ENCODE measurements around the gene TF.
"Not testable (repeated sequence)": the region's sequence is repeated elsewhere in the genome, so short reads cannot be mapped to it uniquely, and the experiment has no call there.

The TF gene

DNA sequence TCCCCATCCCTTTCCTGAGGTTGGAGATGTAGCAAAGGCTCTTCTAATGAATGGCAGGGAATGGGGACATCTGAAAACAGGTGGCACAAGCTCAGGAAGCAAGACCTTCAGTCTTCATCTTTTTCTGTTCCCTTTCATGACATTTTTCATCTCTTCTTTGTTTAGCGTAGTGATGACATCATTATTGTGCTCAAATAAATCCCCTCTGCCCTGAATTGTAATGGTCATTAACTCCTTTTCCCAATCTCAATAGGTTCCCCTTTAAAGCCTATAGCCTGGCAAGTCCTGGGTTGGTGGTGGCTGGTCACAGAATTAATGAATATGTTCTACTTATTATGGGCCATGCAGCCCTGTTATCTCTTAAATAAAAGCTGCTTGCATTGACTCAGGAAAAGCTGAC is 21.4 kb downstream of the TF start:
- DNase-seq: no peak

DNA sequence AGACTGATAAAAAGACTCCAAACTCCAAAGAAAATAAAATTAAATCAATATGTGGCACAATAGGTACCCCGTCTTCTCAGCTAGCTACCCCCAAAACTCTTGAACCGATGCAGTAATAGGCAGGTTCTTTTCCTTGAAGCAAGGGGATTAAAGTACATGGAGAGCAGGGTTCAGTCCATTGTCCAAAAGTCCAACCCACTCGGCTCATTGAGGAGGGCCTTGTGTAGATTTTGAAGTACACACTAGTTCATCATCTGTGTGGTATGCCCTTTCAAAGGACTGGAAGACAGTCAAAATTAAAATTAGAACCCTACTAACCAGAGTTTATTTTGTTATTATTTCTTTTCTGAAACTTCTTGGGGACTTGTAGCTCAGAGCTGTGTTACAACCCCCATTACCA is 23.3 kb downstream of the TF start:
- DNase-seq: no peak

DNA sequence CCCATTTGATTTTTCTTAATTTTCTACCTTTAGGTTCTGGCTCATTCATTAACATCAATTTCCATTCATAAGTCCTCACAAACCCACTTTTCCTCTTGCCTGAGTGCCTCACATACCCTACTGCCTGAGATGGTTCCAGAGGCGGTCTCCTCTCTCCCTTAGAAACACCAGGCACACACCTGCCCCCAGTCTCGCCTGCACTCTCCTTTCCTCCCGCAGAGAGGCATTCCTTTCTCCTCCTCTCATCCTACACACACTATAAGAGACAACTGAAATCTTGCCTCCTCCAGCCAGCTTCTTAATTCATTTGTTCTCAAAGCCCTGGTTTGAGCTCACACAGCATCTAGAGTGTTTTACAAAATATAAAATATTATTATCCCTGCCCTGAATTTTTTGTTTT is 27.5 kb downstream of the TF start:
- DNase-seq: no peak

DNA sequence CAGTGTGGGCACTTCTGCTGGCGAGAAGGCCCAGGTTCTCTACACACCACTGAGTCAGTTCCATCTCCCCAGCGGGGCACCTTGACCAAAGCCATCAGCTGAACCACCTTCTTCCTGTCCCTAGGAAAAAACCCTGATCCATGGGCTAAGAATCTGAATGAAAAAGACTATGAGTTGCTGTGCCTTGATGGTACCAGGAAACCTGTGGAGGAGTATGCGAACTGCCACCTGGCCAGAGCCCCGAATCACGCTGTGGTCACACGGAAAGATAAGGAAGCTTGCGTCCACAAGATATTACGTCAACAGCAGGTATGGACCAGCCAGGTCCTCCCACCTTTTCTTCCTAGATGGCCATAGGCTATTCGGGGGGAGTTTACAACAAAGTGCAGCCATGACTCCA is 29.1 kb downstream of the TF start:
- no peak for DNase-seq

DNA sequence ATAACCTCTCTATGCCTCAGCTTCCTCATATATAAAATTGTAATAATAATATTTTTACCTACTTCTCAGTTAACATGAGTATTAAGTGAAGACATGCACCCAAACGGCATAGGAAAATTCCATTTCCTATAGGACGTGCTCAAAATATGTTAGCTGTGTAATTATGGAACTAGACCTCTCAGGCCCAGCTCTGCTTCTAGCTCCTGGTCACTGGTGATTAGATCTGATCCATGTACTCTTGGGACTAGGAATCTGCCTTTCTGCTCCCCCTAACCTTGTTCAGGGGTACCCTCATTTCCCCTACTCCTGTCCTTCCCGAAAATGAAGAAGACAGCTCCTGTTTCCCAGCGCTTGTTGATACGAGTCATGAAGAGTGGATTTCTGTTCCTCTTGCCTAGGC is 29.6 kb downstream of the TF start:
- no peak for DNase-seq

DNA sequence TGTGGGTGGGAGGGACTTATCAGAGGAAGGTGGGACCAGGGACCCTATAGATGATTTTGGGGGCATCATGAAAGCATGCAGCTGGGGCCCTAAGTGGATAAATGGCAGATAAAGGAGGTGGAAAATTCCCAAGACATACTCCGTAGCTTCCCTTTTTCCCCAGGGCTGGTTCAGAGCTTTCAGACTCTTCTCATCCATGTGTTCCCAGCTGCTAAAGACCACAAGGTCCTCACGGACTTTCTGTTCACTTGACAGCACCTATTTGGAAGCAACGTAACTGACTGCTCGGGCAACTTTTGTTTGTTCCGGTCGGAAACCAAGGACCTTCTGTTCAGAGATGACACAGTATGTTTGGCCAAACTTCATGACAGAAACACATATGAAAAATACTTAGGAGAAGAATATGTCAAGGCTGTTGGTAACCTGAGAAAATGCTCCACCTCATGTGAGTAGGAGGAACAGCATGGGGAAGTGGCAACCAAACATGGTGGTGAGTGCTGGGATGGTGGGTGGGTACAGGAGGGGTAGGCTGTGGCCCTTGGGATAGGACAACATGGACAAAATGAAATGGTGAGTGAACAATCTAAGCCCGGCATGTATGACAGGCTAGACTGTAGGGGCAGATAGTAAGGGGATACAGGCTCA is 30.7 kb downstream of the TF start:
- no peak for DNase-seq

DNA sequence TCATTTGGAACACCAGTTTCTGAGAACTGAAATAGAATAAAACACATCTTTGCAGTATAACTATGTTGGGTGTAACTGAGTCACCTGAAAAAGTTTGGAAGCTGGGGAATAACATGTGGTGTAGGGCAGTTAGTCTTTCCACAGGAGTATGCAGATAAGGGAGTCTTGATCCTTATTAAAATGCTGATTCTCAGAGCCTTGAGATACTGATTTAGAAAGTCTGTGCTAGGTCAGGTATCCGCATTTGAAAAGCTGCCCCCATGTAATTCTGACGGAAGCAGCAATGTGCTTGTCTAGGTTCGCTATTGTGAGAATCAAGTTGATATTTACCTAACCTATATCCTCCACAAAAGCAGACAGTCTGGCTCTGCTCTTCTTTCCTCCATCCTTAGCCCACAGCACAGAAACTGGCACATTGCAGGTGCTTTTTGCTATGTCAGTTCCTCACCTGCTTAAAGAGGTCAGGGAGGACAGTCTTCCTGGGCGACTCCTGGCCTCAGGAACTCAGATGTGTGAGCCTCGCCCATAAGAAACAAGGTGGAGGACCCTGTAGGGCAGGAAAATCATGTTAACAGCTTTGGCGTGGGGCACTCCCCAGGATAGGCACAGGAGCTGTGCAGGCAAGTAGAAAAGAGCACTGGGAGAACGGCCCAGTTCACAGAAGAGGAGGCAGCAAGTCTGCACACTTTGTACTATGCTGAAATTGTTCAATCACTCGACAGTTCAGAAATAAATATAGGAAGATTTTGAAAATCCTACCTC is 31.8 kb downstream of the TF start:
- no peak for DNase-seq

DNA sequence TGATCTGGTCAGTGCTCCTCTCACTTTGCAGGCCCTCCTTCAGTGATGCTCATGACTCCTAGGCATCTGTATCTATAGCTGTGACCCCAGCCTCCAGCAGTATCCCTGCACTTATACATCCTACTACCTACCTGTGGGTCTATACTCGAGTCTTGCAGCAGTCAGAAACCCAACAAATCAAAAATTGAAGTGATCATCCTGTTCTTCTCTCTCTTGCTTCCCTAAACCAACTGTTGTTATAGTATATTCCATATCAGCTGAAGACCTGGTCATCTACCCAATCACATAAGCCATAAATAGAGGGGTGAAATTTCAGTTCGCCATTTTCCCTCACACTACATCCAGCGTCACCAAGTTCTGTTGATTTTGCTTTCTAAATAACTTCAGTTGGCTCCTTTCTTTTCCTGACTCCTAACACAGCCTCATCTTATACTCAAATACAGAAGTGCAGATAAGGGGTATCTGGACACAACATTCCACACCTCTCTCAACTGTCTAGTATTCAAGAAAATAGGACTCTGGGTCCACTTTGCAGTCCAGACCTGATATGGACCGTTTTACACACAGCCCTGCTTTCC is 33.5 kb downstream of the TF start:
- no peak for DNase-seq

DNA sequence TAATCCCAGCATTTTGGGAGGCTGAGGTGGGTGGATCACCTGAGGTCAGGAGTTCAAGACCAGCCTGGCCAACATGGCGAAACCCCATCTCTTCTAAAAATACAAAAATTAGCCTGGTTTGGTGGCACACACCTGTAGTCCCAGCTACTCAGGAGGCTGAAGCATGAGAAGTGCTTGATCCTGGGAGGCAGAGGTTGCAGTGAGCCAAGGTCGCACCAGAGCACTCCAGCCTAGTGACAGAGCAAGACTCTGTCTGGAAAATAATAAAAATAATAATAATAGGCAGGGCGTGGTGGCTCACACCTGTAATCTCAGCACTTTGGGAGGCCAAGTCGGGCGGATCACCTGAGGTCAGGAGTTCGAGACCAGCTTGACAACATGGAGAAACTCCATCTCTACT is 34.6 kb downstream of the TF start:
- DNase-seq: not testable (repeated sequence)

DNA sequence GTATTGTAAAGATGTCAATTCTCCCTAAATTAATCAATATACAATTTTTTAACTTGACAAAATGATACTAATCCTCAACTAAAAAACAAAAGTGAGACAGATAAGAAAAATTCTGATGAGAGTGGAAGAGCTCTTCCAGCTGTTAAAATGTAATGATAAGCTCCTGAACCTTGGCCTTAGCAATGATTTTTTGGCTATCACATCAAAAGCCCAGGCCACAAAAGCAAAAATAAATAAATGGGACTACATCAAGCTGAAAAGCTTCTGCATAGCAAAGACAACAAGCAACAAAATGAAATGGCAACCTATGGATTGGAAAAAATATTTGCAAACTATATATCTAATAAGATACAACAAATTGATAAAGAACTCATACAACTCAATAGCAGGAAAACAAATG is 35.4 kb downstream of the TF start:
- no peak for DNase-seq

DNA sequence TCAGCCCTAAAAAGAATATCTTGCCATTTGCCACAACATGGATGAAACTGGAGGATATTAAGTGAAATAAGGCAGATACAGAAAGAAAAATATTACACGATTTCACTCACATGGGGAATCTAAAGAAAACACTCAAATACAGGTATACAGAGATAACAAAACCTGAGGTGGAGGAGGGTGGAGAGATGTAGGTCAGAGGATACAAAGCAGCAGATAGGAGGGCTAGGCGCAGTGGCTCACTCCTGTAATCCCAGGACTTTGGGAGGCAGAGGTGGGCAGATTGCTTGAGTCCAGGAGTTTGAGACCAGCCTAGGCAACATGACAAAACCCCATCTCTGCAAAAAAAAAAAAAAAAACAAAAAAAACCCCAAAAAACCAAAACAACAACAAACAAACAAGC is 36.3 kb downstream of the TF start:
- no peak for DNase-seq

DNA sequence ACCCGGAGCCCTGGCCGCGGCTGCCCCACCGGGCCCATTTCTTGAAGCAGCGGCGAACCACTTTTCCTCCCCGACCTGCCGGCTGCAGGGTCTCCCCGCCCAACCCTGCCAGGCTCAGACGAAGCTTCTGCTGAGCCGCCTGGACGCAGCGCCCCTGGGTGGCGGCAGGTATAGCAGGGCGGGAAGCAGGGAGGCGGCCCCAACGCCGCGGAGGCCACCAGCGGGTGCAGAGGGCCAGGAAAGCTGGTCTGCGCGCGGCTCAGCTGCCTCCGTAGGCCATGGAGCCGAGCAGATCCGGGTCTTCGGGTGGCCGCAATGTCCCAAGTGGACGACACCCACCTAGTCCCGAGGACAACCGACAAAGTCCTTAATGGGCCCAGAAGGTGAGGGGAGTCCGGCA is 37.6 kb downstream of the TF start:
- DNase-seq: no peak

DNA sequence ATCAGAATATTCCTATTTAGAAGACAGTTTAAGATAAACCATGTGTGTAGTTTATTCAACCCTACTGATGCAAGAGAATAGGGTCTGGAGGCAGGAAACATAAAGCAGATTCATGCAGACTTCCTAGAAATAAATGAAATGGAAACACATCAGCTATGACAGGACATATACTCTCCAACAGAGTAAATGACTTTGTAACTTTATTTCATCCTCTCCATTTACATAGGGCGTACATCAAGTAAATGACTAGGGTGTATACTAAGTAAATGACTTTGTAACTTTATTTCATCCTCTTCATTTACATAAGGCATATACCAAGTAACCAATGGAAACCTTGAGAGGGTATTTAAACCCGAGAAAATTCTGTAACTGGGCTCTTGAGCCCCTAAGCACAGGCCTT is 41.8 kb downstream of the TF start:
- no peak for DNase-seq

DNA sequence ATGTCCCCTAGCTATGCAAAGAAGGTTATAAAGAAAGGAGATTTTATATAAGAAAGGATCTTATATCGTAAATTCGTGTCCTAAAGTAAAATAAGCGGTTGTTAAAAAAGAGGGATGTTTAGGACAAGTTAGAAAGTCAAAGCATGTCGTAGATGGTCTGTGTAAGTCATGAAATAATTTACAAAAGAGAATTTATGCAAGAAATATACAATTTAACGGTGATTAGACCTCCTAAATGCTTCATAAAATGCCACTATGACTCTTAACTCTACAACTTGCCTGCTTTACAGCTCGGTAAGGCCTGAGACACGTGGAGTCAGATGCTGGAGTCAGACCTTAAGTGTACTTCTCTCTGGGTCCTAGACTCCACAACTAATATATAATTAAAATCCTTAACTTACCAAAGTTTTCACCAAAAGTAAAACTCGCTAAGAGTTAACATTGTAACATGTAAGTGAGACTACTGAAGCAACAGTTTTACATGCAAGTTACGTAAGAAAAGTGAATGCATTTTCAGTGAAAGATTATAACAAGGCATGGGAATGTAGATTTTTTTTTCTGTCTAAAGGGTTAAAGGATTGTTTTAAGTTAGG is 46.1 kb downstream of the TF start:
- DNase-seq: no peak

DNA sequence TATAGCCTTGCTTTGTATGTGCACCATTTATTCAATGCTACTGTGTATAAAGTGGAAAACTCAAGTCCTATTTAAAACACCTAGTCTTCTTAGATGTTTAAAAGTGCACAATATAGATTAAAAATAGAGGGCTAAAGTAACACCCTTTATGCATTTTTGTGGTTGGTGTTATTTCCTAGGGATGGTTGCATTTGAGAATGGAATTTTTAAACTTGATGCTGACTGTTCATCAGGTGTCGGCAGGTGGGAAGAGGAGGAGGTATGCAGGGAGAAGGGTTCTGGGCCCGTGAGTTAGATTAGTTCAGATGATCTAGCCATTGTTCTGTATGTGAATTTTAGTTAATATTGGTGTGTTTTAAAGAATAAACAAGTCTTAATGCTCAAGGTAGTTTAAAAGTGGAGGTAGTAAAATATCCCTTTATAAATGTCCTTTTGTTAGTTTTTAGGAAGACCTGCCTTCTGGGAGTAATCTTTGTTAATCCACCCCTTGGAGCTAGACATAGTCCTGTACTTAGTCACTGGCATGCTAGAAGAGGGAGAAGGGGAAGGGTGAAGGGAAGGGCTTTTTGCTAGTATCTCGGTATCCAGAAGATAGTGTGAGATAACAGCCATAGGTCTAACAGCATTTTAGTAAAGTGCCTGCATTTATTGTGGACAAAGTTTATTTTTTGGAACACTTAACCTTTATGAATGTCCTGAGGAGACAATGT is 51.4 kb downstream of the TF start:
- no peak for DNase-seq

DNA sequence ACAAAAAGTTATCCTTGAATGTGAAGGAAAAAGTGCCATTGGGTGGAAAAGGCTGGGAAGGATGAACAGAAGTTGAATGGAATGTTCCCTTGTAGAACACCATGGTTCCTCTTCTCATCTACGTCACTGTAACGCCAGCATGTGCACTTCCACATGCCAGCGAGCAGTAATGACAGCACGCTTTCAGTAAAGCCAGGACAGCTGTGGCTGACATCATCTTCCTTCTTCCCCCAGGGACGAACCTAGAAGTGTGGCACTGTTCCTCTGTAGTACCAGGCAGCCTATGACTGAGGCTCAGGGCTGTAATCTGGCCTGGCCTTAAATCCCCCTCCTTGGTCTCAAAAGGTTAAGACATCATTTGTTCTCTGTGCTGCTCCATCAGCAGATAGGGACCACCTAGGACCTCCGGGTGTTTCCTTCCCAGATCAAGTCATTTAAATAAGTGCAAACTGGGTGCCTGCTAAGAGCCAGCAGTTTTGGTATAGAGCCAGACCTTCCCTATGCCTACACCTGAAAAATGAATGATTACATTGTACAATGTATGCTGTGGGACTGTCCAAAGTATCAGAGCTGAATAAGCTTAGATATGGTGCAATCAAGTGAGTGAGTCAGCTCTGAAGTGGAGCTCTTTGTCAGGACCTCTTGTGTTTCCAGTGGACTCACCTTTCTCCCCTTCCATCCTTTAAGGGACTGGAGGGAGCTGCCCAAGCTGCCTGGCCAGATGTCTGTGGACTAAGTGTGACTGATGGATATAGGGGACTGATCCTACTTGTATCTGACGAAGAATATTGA is 53.8 kb downstream of the TF start:
- DNase-seq: no peak

DNA sequence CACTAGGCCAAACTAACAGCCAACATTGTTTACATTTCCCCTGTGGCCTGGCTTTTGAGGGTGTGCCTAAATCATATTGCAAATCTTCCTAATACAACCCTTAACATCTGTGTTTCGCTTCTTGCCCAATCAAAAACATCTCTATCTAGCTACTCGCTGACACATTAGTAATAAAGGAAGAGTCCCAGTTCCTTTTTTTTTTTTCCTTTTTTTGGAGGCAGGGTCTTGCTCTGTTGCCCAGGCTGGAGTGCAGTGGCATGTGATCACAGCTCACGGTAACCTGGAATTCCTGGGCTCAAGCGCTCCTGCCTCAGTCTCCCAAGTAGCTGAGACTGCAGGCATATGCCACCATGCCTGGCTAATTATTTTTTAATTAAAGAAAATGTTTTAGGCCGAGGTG is 57.3 kb downstream of the TF start:
- DNase-seq: no peak

DNA sequence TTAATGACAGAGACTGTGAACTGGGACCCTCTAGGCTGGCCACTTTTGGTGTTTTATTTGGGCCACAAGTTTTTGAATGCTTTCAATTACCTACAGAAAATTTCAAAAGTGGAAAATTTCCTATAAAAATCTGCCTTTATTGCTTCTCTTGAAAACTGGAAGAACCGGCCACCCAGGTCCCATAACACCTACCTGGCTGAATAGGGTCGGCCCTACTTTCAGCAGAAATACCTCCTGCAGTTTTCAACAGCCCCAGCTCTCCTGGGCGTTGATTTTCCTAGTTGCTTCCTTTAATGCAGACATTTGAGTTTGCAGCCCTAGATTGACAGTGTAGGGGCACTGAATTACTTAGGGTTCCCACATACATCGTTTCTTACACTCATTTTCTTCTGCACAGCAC is 58.7 kb downstream of the TF start:
- DNase-seq: no peak

DNA sequence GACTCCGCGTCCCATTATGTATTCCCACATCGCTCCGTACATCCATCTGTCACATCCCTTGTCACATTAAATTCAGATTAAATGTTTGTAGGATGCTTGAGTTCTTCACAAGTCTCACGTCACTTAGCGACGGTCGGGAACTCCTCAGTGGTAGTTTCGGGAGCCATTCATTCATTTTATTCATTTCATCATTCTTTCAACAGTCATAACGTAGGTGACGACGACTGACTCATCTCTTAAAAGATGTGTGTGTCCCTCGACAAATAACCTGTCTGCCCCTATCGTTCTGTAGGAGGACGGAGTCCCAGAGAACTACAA is 59.1 kb downstream of the TF start:
- DNase-seq: no peak

DNA sequence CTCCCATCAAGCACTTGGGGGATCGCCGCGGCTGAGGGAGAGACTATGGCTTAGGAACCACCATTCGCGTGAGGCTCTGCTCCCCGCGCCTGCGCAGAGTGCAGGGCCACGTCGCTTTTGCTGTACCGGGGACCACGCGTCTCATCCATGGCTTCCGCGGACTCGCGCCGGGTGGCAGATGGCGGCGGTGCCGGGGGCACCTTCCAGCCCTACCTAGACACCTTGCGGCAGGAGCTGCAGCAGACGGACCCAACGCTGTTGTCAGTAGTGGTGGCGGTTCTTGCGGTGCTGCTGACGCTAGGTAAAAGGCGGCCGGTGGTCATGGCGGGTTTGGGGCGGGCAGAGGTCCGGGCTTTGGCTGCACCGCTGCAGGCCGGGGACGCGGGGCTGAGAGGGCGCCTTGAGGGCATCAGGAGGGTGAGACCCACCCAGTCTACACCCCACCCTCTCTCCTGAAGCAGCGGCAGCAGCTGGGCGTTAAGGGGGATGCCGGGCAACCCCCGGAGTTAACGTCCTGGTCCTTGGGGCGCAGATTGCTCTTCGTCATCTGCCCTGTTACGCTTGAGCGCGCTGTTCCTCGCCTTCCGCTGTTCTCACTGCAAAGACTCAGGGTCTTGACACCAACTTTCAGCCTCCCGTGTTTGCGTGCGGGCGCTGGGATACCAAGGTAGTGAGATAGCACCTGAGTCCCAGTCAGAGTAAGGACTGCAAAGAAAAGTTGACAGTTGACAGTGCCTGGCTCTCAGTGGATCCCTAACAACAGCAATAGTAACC is 59.7 kb downstream of the TF start, which contains the start of gene SRPRB:
Gene SRPRB, plus strand, starts transcription at position 114 of the 774 bp plus-strand sequence. Its CDS starts 34 bp downstream, at position 148.
- DNase-seq: peak; percentile 98

DNA sequence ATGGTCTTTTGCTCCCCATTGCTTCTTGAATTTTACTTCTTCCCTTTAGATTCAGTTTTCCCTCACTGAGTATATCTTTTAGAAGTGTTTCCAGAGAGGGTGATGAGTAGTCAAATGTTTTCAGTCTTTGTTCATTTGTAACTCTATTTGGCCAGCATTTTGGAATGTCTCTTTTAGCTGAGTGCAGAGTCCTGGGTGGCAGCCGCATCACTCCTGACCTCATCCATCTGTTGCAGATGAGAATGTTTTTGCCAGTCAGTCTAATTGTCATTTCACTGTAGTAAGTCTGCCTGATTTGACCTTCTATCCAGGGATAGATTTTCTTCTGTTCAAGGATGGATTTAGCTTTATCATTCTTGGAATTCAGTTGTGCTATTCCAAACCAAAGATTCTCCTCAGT is 66.7 kb downstream of the TF start:
- DNase-seq: no peak

DNA sequence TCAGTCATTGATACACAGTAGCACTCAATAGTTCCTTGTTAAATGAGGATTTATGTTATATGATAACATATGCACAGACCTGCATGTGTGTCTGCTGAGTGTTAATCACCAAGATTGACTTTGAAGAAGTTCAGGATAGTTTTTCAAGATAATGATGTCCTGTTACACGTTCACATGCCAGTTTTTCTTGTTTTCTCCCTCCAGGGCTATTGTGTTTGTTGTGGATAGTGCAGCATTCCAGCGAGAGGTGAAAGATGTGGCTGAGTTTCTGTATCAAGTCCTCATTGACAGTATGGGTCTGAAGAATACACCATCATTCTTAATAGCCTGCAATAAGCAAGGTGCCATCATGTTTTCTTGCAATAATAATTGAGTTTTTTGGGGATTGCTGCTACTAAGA is 69.2 kb downstream of the TF start:
- no peak for DNase-seq

All from CD4-positive, alpha-beta T cell treated with Interleukin-4 for 4 hours (primary cell).